Measurements from ENCODE around the gene CDH13. TPM values are rescaled to one million over a fixed set of nuclear protein-coding genes. Genes with fewer than 3 reads are reported as not detected.

The CDH13 gene
- total RNA-seq, 2 experiments from 2014 or later = not detected

DNA sequence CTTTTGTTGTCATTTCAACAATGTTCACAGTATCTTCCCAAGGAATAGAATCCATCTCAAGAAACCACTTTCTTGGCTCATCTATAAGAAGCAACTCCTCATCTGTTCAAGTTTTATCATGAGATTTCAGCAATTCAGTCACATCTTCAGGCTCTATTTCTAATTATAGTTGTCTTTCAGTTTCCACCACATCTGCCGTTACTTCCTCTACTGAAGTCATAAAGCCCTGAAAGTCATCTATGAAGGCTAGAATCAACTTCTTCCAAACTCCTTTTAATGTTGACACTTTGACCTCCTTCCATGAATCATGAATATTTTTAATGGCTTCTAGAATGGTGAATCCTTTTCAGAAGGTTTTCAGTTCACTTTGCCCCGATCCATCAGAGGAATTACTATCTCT, 102.1 kb downstream of the CDH13 start:
- DNase-seq = no peak
- Mint-ChIP-seq H3K9me3 (ENCODE audit: low read depth) (peaks cover 13% of the 10 kb centered on the region), H3K4me3 (no peak overlapping the region), H3K36me3 (peaks cover 3% of the 10 kb centered on the region), H3K27ac (peak overlapping the region; percentile 55), H3K27me3 (no peaks in the 10 kb centered on the region), H3K4me1 (peaks cover 7% of the 10 kb centered on the region)
- CTCF ChIA-PET = interaction anchor here (1.3 kb wide), 1 partner anchor 28 kb away, joined by 3 read pairs; no protein-coding TSS in a partner anchor
- ATAC-seq = no peak

DNA sequence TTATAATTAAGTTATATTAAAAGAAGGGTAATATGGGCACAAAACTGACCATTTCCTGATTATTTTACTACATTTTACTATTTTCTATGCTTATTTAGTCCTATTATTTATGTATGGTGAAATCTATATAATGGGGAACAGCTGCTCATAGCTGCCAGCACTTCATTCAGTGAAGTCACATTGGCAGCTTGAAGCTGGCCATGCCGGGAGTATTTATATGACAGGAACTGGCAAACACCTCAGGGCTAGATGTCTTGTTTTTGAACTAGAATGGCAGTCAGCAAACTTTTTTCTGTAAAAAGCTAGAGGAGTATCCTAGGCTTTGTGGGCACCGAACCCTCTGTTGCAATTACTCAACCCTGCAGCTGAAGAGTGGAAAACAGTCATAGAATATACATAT, 104.1 kb downstream of the CDH13 start:
- H3K4me3 Mint-ChIP-seq = no peak overlapping the region
- peaks cover 7% of the 10 kb centered on the region for H3K4me1 Mint-ChIP-seq
- ATAC-seq = no peak
- no peak for DNase-seq
- H3K9me3 Mint-ChIP-seq (ENCODE audit: low read depth) = peaks cover 9% of the 10 kb centered on the region
- peaks cover 3% of the 10 kb centered on the region for H3K36me3 Mint-ChIP-seq
- CTCF ChIA-PET = no interaction called here
- no peak overlapping the region for H3K27ac Mint-ChIP-seq
- no peaks in the 10 kb centered on the region for H3K27me3 Mint-ChIP-seq

DNA sequence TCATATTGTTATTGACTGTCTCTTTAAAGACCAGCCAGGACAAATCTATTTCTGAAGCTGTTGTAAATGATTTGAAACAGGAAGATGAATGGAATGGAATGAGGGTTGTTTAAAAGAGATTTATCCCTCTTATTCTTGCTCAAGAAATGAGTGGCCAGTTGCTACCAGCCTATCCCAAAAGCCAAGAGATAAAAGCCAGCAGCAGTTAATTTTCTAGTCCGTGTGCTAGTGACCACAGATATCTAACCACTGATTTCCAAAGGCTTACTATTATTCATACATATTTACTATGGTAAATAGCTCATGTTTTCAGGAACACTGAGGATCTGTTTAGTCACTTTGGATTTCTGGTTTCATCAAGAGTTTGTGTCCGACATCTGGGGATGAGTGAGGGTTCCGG, 105.7 kb downstream of the CDH13 start:
- no peak for ATAC-seq
- CTCF ChIA-PET = no interaction called here
- DNase-seq = no peak
- peaks cover 7% of the 10 kb centered on the region for H3K4me1 Mint-ChIP-seq
- H3K9me3 Mint-ChIP-seq (ENCODE audit: low read depth) = peaks cover 9% of the 10 kb centered on the region
- peaks cover 3% of the 10 kb centered on the region for H3K36me3 Mint-ChIP-seq
- peaks cover 2% of the 10 kb centered on the region for H3K27me3 Mint-ChIP-seq
- no peak overlapping the region for H3K27ac Mint-ChIP-seq
- no peak overlapping the region for H3K4me3 Mint-ChIP-seq

DNA sequence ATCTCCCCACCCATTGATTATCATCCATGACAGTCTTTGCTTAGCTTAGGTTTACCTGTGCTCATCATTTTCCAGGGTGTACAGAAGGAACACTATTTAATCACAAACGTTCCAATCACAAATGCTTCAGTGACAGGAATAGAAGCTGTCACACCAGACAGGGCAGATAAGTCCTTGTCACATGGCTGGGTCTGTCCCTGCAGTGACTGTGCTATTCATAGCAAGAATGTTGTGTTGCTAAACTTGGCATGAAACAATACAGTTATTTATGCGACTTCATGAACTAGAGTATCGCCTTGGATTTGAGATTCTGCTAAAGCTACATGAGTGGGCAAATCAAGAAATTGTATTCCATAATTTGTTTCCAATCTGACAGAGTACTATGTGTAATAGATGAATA, 108.4 kb downstream of the CDH13 start:
- ATAC-seq = no peak
- Mint-ChIP-seq H3K9me3 (ENCODE audit: low read depth) (peaks cover 3% of the 10 kb centered on the region), H3K4me3 (no peak overlapping the region), H3K36me3 (peaks cover under 1% of the 10 kb centered on the region), H3K27ac (no peak overlapping the region), H3K27me3 (peaks cover 2% of the 10 kb centered on the region), H3K4me1 (peaks cover 2% of the 10 kb centered on the region)
- no peak for DNase-seq
- CTCF ChIA-PET = interaction anchor here (0.7 kb wide), 1 partner anchor 9 kb away, joined by 3 read pairs; no protein-coding TSS in a partner anchor

DNA sequence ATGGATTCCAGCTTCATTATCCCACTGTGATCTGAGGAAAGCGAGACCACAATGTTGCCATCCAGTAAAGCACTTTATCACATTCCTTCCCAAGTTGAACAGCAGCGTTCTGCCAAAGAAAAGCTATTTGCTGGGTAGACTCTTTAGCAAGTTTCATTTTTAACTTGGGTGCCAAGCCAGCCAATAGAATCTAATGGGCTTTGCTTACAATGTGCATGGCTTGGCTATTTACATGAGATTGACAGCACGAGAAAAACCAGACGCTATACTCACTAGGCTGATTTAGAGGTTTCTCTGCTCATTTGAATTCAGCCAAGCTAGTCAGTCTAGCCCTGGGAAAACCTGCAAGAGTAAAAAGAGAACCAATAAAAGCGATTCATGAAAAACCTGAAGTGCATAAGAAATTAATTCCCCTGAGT, 108.9 kb downstream of the CDH13 start:
- Mint-ChIP-seq H3K4me3 (no peak overlapping the region), H3K4me1 (peaks cover 2% of the 10 kb centered on the region), H3K36me3 (no peaks in the 10 kb centered on the region), H3K9me3 (ENCODE audit: low read depth) (peaks cover 2% of the 10 kb centered on the region), H3K27me3 (peaks cover 2% of the 10 kb centered on the region), H3K27ac (no peak overlapping the region)
- ATAC-seq (no peak), DNase-seq (no peak)
- CTCF ChIA-PET = interaction anchor here (0.7 kb wide), 1 partner anchor 10 kb away, joined by 3 read pairs; no protein-coding TSS in a partner anchor

DNA sequence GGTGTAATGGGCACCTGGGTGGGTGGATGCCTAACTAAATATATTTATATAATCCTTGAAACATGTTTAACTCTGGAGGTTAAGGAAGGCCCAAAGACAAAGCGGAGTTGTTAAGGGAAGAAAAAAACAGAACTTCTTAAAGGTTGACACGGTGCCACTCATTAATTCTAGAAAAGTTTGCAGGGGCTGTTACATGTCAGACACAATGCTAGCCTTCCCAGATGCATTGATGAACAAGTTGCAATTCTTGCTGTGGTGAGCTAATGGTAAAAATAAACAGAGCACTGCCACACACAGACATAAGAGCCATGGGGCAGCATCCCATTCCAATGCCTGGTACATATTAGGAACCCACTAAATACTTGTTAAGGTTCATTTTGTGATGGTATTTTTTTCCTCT, 109.5 kb downstream of the CDH13 start:
- DNase-seq = no peak
- Mint-ChIP-seq H3K4me1 (peaks cover 2% of the 10 kb centered on the region), H3K27me3 (peaks cover 2% of the 10 kb centered on the region), H3K4me3 (no peak overlapping the region), H3K27ac (no peak overlapping the region), H3K9me3 (ENCODE audit: low read depth) (peaks cover 2% of the 10 kb centered on the region), H3K36me3 (no peaks in the 10 kb centered on the region)
- no peak for ATAC-seq
- CTCF ChIA-PET = no interaction called here

DNA sequence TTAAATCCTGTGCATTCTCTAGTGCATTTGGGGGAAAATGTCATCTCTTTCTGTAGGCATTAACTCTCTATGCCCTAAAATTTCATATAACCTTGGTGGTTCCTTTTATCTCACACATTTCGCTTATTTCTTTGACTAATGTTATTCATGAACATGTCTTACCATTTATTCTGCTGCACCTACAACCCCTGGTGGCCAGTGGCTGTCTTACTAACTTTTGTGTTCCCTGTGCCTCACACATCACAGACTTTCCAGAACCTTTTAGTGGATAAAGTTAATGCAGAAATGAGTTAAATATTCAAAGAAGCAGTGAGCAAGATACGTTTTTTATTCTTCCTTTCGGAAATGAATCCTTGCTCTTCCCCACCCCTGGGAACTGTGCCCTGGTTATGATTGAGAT, 111.9 kb downstream of the CDH13 start:
- no peak for DNase-seq
- no peak for ATAC-seq
- Mint-ChIP-seq H3K4me1 (peaks cover 2% of the 10 kb centered on the region), H3K36me3 (no peaks in the 10 kb centered on the region), H3K27me3 (peaks cover 2% of the 10 kb centered on the region), H3K27ac (no peak overlapping the region), H3K4me3 (no peak overlapping the region), H3K9me3 (ENCODE audit: low read depth) (no peaks in the 10 kb centered on the region)
- CTCF ChIA-PET = no interaction called here

DNA sequence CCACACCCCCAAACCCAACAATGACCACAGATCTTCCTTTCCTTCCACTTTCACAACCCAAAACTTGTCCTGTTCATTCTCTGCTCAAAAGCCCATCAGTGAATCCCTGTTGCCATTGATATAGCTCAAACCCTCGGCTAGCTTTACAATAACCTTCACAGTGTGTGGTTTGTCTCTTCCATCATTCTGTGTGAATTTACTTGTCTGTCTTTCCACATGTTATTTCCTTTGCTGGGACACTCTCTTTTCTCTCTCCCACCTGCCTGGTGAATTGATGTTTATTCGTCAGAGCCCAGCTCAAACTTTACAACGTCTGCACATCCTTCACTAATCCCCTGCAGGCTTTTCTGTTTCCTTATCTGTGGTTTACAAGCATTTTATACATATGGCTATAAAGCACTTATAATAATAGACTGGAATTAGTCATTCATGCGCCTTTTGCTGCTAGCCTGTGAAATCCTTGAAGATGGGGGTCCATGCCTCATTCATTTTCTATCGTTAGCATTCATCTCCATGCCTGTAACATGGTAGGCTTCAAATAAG, 114.4 kb downstream of the CDH13 start:
- Mint-ChIP-seq H3K27ac (no peak overlapping the region), H3K4me3 (no peak overlapping the region), H3K27me3 (peaks cover 7% of the 10 kb centered on the region), H3K9me3 (ENCODE audit: low read depth) (no peaks in the 10 kb centered on the region), H3K36me3 (no peaks in the 10 kb centered on the region), H3K4me1 (peaks cover 2% of the 10 kb centered on the region)
- DNase-seq (no peak), ATAC-seq (no peak)
- CTCF ChIA-PET = no interaction called here

DNA sequence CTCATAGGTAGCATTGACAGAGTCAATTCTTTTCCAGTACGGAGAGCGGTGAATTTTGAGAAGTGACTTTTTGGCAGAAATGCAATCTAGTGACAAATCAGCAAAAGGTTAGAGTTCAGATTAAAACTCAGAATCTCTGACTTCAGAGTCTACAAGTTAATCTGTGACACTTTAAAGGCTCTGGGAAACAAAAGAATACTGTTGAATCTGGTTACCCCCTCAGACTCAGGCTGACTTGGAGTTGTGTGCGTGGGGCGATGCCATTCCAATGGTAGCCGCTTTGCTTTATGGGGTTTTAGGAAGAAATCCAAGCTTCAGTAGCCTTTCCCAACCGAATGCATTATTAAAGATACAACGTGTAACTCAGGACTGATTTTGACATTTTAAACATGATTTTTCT, 118.2 kb downstream of the CDH13 start:
- DNase-seq (no peak), ATAC-seq (no peak)
- H3K36me3 Mint-ChIP-seq = no peaks in the 10 kb centered on the region
- H3K27ac Mint-ChIP-seq = no peak overlapping the region
- peaks cover 7% of the 10 kb centered on the region for H3K4me1 Mint-ChIP-seq
- peaks cover 11% of the 10 kb centered on the region for H3K27me3 Mint-ChIP-seq
- CTCF ChIA-PET = interaction anchor here (1.6 kb wide), 1 partner anchor 106 kb away, joined by 3 read pairs; no protein-coding TSS in a partner anchor
- peaks cover 3% of the 10 kb centered on the region for H3K9me3 Mint-ChIP-seq (ENCODE audit: low read depth)
- H3K4me3 Mint-ChIP-seq = no peak overlapping the region

DNA sequence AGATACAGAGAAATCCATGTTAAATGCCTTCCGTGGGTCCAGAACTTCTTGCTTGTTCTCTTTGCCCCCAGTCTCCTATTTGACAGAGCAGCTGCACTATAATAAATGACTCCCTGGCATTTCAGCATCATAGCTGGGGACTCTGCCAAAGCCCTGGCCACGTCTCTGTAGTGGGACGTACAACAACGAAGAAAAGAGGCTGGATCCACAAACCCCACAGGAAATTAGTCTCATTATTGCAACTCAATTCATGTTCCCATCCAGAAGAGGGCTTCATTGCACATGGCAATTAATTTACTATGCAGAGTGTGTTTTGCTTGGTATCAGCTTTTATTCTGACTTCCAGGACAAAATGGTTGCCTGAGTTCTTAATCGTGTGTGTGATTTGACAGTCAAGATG, 121.3 kb downstream of the CDH13 start:
- Mint-ChIP-seq H3K27me3 (peaks cover 11% of the 10 kb centered on the region), H3K27ac (no peak overlapping the region), H3K36me3 (no peaks in the 10 kb centered on the region), H3K4me1 (peaks cover 12% of the 10 kb centered on the region), H3K9me3 (ENCODE audit: low read depth) (peaks cover 3% of the 10 kb centered on the region), H3K4me3 (no peak overlapping the region)
- DNase-seq (no peak), ATAC-seq (no peak)
- CTCF ChIA-PET = interaction anchor here (0.7 to 1.0 kb wide), 3 partner anchors 14 to 467 kb away, joined by 3 read pairs; no protein-coding TSS in a partner anchor

DNA sequence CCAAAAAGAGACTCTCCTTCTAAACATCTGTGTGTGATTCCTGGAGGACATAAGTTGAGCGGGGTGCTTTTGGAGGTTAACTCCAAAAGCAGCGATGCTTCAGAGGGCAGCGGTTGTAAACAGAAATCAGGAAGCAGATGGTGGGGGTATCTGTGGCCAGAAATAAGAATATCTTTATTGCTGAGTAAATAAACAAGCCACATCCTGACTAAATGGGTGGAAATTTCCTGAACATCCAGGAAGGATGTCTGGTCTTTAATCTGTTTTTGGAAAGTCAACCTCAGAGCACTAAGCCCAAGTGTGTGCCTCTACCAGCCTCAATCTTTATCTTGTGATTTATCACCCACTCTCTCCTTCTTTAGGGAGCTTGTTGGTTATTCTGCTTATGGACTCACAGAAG, 123.3 kb downstream of the CDH13 start:
- peaks cover 12% of the 10 kb centered on the region for H3K4me1 Mint-ChIP-seq
- ATAC-seq = no peak
- H3K27ac Mint-ChIP-seq = no peak overlapping the region
- no peaks in the 10 kb centered on the region for H3K36me3 Mint-ChIP-seq
- CTCF ChIA-PET = no interaction called here
- no peak overlapping the region for H3K4me3 Mint-ChIP-seq
- DNase-seq = no peak
- peaks cover 3% of the 10 kb centered on the region for H3K9me3 Mint-ChIP-seq (ENCODE audit: low read depth)
- peaks cover 6% of the 10 kb centered on the region for H3K27me3 Mint-ChIP-seq

DNA sequence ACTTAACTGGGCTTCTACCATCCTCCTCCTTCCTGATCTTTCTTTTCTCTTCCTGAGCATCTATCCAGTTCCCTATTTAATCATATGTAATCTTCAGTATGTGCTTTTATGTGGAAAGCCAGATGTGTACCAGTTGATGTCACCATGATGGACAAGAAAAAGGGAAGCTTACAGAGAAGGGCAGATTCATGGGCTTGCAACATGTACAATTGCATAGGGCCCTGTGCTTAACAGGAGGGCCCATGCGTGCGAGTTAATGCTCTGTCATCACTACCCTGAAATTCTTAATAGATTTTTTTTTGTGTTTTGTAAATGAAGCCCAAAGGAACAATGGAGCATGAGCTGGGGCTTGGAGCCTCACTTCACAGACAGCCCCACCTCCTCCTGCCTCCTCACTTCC, 124.3 kb downstream of the CDH13 start:
- peaks cover 12% of the 10 kb centered on the region for H3K4me1 Mint-ChIP-seq
- H3K4me3 Mint-ChIP-seq = no peak overlapping the region
- ATAC-seq (no peak), DNase-seq (no peak)
- H3K27me3 Mint-ChIP-seq = peaks cover 6% of the 10 kb centered on the region
- H3K36me3 Mint-ChIP-seq = no peaks in the 10 kb centered on the region
- peaks cover 3% of the 10 kb centered on the region for H3K9me3 Mint-ChIP-seq (ENCODE audit: low read depth)
- CTCF ChIA-PET = no interaction called here
- H3K27ac Mint-ChIP-seq = no peak overlapping the region

DNA sequence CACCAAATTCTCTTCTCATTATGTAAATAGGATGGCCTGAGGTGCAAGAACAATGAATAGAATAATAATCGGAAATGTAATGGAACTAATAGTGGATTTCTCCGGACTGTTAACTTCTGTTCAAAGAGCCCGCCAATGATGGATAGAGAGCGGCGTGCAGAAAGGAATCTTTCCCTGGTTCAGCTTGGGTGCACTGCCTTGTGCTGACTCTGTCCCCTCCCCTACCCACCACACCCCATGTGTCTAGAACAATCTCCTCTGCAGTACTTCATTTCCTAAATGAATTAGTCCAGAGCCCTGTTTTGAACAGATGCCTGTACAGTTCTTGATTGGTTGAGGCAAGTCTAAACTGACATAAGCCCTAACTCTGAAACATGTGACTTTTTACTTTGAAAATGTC, 125.4 kb downstream of the CDH13 start:
- no peaks in the 10 kb centered on the region for H3K36me3 Mint-ChIP-seq
- H3K9me3 Mint-ChIP-seq (ENCODE audit: low read depth) = peaks cover 3% of the 10 kb centered on the region
- DNase-seq (no peak), ATAC-seq (no peak)
- no peak overlapping the region for H3K4me3 Mint-ChIP-seq
- H3K4me1 Mint-ChIP-seq = peaks cover 12% of the 10 kb centered on the region
- peaks cover 6% of the 10 kb centered on the region for H3K27me3 Mint-ChIP-seq
- H3K27ac Mint-ChIP-seq = no peak overlapping the region
- CTCF ChIA-PET = no interaction called here

DNA sequence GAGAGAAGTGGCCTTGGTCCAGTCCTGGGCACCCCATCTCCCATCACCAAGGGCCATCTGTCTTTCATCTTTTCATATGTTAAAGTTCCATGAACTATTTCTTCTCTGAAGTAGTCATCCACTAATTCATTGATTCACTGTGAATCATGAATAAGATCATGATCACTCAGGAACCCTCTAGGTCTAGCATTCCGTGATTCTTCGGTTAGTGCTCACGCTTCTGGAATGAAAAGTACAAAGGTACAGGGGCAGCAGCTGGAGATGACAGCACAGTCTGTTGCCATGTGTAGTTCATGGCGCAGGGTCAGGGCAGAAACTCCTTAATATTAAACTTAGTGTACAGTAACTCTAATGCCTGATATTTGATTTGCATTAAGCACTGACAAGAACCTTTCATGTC, 127.1 kb downstream of the CDH13 start:
- Mint-ChIP-seq H3K9me3 (ENCODE audit: low read depth) (peaks cover 1% of the 10 kb centered on the region), H3K4me1 (peaks cover 9% of the 10 kb centered on the region), H3K27ac (no peak overlapping the region), H3K4me3 (no peak overlapping the region), H3K36me3 (no peaks in the 10 kb centered on the region), H3K27me3 (peaks cover 1% of the 10 kb centered on the region)
- CTCF ChIA-PET = no interaction called here
- no peak for DNase-seq
- no peak for ATAC-seq

All from activated CD8-positive, alpha-beta memory T cell treated with anti-CD3 and anti-CD28 coated beads, Interleukin-2, amount 10 ng/mL, durations not matched to agents 7 days and 5 days (primary cell).